ENCODE results near the gene ZNF135.

GRCh38 chr19:58047672-58048071 lies 11.4 kb upstream of the ZNF135 start:
- TF ChIP-seq, protein P1, sequence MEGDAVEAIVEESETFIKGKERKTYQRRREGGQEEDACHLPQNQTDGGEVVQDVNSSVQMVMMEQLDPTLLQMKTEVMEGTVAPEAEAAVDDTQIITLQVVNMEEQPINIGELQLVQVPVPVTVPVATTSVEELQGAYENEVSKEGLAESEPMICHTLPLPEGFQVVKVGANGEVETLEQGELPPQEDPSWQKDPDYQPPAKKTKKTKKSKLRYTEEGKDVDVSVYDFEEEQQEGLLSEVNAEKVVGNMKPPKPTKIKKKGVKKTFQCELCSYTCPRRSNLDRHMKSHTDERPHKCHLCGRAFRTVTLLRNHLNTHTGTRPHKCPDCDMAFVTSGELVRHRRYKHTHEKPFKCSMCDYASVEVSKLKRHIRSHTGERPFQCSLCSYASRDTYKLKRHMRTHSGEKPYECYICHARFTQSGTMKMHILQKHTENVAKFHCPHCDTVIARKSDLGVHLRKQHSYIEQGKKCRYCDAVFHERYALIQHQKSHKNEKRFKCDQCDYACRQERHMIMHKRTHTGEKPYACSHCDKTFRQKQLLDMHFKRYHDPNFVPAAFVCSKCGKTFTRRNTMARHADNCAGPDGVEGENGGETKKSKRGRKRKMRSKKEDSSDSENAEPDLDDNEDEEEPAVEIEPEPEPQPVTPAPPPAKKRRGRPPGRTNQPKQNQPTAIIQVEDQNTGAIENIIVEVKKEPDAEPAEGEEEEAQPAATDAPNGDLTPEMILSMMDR (conservative IDR thresholded peaks at IDR 0.05; ENCODE audit: low read depth, low read length): no peak
- TF ChIP-seq, protein P2, sequence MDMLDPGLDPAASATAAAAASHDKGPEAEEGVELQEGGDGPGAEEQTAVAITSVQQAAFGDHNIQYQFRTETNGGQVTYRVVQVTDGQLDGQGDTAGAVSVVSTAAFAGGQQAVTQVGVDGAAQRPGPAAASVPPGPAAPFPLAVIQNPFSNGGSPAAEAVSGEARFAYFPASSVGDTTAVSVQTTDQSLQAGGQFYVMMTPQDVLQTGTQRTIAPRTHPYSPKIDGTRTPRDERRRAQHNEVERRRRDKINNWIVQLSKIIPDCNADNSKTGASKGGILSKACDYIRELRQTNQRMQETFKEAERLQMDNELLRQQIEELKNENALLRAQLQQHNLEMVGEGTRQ (IDR thresholded peaks at IDR 0.05; ENCODE audit: low read depth, low read length): no peak
